Glutamatergic neuron (in vitro differentiated cells): ENCODE measurements around the gene MIPEP. TPM values are rescaled to one million over a fixed set of nuclear protein-coding genes. Genes with fewer than 3 reads are reported as not detected.

Experiments used
- DNase-seq: peaks from one replicate; pipeline ENCODE4 v3.0.0; 2022
- H3K27ac Mint-ChIP-seq: one replicate; pipeline ENCODE4 v1.8.0; 2020; ENCODE audit warnings: mild to moderate bottlenecking, mixed read lengths, inconsistent platforms; ENCODE audit not compliant: unreplicated experiment
- H3K27me3 Mint-ChIP-seq: one replicate; pipeline ENCODE4 v1.8.0; 2020; ENCODE audit warnings: mild to moderate bottlenecking, moderate library complexity, mixed read lengths, inconsistent platforms; ENCODE audit not compliant: unreplicated experiment
- H3K36me3 Mint-ChIP-seq: one replicate; pipeline ENCODE4 v1.8.0; 2020; ENCODE audit warnings: mild to moderate bottlenecking, mixed read lengths, inconsistent platforms; ENCODE audit not compliant: unreplicated experiment
- H3K4me1 Mint-ChIP-seq: one replicate; pipeline ENCODE4 v1.8.0; 2020; ENCODE audit warnings: mild to moderate bottlenecking, low read depth, mixed read lengths, inconsistent platforms; ENCODE audit not compliant: unreplicated experiment
- H3K4me3 Mint-ChIP-seq: one replicate; pipeline ENCODE4 v1.8.0; 2020; ENCODE audit warnings: mild to moderate bottlenecking, mixed read lengths, inconsistent platforms; ENCODE audit not compliant: unreplicated experiment
- H3K9me3 Mint-ChIP-seq: one replicate; pipeline ENCODE4 v1.8.0; 2020; ENCODE audit warnings: mild to moderate bottlenecking, moderate library complexity, mixed read lengths, inconsistent platforms; ENCODE audit not compliant: unreplicated experiment
- CTCF ChIP-seq: fragments of 200-600 bp; sonication (generic); IDR thresholded peaks from one replicate; pipeline ENCODE4 v1.5.0; 2021; ENCODE audit not compliant: partially characterized antibody, unreplicated experiment
- total RNA-seq: library from RNA; stranded (reverse); fragmentation: NEBNext Ultra II Directional; extraction: Animal tissue kit (Norgen Biotek cat#: 25700); gene quantifications from one replicate; pipeline ENCODE4 v1.2.1, GENCODE V29; 2021; ENCODE audit not compliant: unreplicated experiment

The MIPEP gene
- total RNA-seq, 1 donor from 2014 or later = 7.1 TPM

- TF ChIP-seq CTCF = no peak
- no peaks in the 10 kb centered on the region for H3K27me3 Mint-ChIP-seq
- DNase-seq = no peak
- H3K4me3 Mint-ChIP-seq = no peak overlapping the region
- no peaks in the 10 kb centered on the region for H3K9me3 Mint-ChIP-seq
- no peaks in the 10 kb centered on the region for H3K36me3 Mint-ChIP-seq
- H3K27ac Mint-ChIP-seq = no peak overlapping the region
- peaks cover 14% of the 10 kb centered on the region for H3K4me1 Mint-ChIP-seq
Observed at GRCh38 chr13:23859455-23859854, 29.7 kb downstream of the MIPEP start.

DNA sequence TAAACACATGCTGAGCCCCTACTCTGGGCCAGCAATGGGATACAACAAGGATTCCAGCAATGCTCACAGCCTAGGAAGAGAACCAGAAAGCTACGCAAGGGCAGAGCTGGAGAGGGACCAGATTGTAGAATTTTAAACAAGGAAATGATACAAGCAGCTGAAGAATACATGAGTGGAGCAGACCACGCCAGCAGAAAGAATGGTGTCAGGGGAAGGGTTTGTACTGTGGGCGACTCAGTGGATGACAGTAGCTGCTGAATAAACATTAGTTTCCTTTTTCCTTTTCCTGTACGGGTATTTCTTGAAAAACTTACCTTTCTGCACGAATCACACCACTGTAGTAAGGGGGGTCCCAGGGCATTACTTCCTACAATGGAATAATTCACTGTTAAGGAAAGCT, 30.7 kb downstream of the MIPEP start:
- H3K4me1 Mint-ChIP-seq = peaks cover 14% of the 10 kb centered on the region
- no peaks in the 10 kb centered on the region for H3K9me3 Mint-ChIP-seq
- no peak for DNase-seq
- H3K27me3 Mint-ChIP-seq = no peaks in the 10 kb centered on the region
- no peak for TF ChIP-seq CTCF
- no peaks in the 10 kb centered on the region for H3K36me3 Mint-ChIP-seq
- no peak overlapping the region for H3K27ac Mint-ChIP-seq
- no peak overlapping the region for H3K4me3 Mint-ChIP-seq

GRCh38 chr13:23856008-23856750, 33.0 kb downstream of the MIPEP start:
- peak; percentile 20 for DNase-seq
- peak overlapping the region; percentile 84 for H3K27ac Mint-ChIP-seq
- H3K4me1 Mint-ChIP-seq = peaks cover 19% of the 10 kb centered on the region
- H3K27me3 Mint-ChIP-seq = no peaks in the 10 kb centered on the region
- no peak for TF ChIP-seq CTCF
- no peaks in the 10 kb centered on the region for H3K36me3 Mint-ChIP-seq
- H3K9me3 Mint-ChIP-seq = no peaks in the 10 kb centered on the region
- H3K4me3 Mint-ChIP-seq = peak overlapping the region; percentile 55

DNA sequence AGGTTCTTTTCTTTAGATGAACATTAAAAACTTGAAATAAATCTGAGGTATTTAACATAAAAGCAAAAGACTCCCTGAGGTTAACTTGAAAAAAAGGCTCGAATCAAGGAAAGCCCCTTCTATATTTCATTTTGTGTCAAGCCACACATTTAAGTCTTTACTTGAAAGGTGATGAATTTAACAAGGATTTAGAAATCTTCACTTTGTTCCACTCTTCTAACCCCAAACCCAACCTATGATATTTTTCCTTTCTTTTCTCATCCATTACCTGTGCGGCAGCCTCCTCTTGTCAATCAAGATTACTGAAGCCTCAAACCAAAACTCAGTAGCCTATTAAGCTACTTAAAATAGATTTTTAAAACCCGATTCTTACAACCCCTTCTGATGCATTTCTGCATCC, 33.8 kb downstream of the MIPEP start:
- Mint-ChIP-seq H3K4me1 (peaks cover 19% of the 10 kb centered on the region), H3K27ac (peak overlapping the region; percentile 75), H3K36me3 (no peaks in the 10 kb centered on the region), H3K27me3 (no peaks in the 10 kb centered on the region), H3K4me3 (no peak overlapping the region), H3K9me3 (no peaks in the 10 kb centered on the region)
- DNase-seq = no peak
- TF ChIP-seq CTCF = no peak

DNA sequence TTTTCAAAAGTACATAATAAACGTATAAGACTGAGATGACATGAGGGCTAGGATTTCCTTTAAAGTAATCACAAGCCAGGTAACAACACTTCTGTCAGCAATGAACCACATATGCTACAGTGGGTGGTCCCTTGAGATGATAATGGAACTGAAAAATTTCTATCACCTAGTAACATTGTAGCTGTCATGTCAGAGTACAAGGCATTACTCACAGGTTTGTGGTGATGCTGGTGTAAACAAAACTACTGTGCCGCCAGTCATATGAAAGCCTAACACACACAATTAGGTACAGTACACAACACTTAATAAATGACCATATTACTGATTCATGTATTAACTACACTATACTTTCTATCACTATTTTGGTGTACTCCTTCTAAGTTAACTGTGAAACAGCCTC, 36.8 kb downstream of the MIPEP start:
- H3K9me3 Mint-ChIP-seq = no peaks in the 10 kb centered on the region
- H3K27me3 Mint-ChIP-seq = no peaks in the 10 kb centered on the region
- no peaks in the 10 kb centered on the region for H3K36me3 Mint-ChIP-seq
- no peak for TF ChIP-seq CTCF
- H3K4me1 Mint-ChIP-seq = peaks cover 24% of the 10 kb centered on the region
- H3K27ac Mint-ChIP-seq = no peak overlapping the region
- H3K4me3 Mint-ChIP-seq = no peak overlapping the region
- no peak for DNase-seq
